Activated CD4-positive, alpha-beta T cell treated with anti-CD3 and anti-CD28 coated beads, Interleukin-10, Interleukin-2, amounts not matched to agents 100 ng/mL and 50 ng/mL, durations not matched to agents 16 hours and 8 hours (primary cell): ENCODE measurements around the gene PRSS36.
"Not testable (repeated sequence)": the region's sequence is repeated elsewhere in the genome, so short reads cannot be mapped to it uniquely, and the experiment has no call there.

ENCODE experiments used
- DNase-seq: peaks from one replicate; pipeline ENCODE4 v3.0.0-alpha.2; 2020

Gene PRSS36

GRCh38 chr16:31141489-31142108 is 8.3 kb downstream of the PRSS36 start:
- DNase-seq = no peak

DNA sequence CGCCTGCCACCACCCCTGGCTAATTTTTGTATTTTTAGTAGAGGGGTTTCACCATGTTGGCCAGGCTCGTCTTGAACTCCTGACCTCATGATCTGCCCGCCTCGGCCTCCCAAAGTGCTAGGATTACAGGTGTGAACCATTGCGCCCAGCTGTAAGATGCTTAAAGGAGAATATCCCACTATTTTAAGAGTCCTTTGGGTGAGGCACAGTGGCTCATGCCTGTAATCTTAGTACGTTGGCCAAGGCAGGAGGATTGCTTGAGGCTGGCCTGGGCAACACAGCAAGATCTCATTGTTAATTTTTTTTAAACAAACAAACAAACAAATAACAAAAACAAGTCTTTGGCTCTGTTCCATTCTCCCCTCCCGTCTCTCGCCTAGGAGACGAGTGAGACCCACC is 8.8 kb downstream of the PRSS36 start:
- not testable (repeated sequence) for DNase-seq

DNA sequence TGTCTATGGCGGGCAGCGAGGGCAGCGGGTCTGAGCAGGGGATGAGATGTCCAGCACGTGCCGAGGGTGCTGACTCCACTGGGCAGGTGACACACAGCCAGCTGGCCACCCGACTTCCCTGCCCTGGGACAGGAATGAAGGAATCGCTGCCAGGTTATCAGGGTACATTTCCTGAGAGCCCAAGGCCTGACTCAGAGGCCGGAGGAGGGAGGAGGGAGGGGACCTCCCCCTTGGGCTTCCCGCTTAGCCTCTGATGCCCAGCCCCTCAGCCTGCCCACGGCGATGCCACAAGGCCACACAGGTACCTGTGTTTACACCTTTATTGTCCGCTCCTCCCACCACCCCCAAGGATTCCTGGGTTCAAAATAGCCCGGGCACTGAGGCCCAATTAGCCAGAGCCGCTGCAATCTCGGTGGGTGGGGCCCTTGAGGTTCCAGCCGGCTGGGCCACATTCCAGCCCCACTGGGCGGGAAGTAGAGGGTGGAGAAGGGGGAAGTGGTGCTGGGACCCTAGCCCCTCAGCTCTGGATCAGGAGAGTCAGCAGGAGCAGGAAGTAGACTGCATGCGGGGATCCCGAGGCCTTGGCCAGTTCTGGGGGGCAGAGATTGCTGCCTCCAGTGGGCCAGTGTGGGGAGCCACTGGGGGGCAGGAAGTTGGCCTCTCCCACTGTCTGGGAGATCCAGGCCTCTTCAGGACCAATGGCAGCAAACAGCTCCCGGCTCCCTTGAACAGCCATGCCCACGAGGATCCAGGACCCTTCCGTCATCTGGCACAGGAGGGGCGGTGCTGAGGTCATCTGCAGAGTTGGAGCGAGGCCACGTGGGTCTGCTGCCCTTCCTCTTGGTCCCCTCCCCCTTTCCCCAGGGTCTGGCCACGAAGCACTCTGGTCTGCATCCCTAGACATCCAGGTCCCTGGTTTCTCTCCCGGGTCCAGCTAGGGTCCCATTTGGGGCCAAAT is 11.0 kb downstream of the PRSS36 start:
- no peak for DNase-seq

DNA sequence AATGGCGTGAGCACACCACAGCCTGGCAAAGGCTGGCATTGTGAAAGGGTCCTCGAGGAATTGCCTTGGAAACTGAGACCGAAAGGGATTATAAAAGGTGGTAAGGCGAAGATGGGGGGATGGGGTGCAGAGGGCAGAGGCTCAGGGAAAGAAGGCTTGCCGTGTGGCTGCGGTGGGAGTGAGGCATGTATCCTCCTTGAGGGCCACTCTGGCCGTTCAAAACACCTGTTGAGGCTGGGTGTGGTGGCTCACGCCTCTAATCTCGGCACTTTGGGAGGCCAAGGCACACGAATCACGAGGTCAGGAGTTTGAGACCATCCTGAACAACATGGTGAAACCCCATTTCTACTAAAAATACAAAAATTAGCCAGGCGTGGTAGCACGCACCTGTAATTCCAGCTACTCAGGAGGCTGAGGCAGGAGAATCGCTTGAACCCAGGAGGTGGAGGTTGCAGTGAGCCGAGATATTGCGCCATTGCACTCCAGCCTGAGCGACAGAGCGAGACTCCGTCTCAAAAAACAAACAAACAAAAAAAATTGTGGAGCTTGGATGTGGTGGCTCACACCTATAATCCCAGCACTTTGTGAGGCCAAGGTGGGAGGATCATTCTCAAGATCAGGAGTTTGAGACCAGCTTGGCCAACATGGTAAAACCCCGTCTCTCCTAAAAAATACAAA is 12.9 kb downstream of the PRSS36 start:
- DNase-seq = not testable (repeated sequence)

- DNase-seq = no peak
These were observed 13.6 kb downstream of the PRSS36 start for GRCh38 chr16:31136287-31136662.

- DNase-seq = no peak
These were observed 14.2 kb downstream of the PRSS36 start, which contains the start of gene PRSS8 for GRCh38 chr16:31135535-31136286. TSS of gene PRSS8 (minus strand) at chr16:31135727. CDS start at chr16:31135498, 229 bp downstream.

DNA sequence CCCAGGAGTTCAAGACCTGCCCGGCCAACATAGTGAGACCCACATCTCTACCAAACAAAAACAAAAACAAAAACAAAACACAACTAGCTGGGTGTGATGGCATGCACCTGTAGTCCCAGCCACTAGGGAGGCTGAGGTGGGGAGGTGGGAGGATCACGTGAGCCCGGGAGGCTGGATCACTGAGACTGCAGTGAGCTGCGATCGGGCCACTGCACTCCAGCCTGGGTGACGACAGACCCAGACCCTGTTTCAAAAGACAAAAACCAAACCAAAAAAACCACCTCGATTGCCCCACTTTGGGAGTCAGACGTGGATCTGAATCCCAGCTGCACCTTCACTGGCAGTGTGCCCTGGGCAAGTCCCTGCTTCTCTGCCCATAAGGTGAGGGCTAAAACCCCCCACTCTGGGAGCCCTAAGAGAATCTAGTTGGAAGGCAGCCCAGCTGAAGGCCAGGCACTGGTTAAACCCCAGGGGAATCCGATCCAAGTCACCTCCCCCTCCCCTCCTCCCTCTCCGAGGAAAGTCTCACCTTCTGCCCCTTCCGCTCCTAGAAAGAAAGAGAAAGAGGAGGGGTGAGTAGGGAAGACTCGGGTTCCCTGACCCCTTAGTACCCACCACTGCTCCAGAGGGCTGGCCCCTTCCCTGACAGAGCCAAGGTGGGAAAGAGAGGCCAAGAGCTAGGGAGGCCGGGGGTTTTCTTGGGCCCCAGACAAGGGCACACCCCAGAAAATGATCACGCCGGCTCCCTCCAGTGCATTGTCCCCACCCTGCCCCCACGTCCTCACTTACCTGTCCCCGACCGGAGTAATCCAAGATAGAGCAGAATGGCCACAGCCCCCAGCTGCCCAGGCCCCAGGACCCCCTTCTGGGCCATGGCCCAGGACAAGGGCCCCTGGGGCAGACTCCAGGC is 15.0 kb downstream of the PRSS36 start:
- no peak for DNase-seq

DNA sequence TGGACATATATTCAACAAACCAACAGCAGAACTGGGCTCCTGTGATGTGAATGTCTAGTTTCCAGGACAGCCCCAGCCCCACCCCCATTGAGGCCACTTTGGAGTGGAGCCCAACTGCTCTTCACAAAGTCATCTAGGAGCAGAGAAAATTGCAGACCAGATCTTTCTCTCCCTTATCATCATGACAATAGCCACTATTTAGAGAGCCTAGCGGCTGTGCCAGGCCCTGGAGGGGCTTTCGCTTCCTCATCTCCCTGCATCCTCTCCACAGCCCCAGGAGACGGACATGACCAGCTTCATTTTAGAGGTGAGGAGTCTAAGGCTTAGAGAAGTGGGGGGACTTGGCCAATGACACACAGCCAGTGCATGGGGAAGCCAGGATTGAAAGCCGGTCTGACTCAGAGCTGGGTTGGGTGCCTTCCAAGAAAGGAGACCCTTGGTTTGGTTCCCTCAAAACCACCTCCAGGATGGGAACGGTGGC is 15.7 kb downstream of the PRSS36 start:
- no peak for DNase-seq

DNA sequence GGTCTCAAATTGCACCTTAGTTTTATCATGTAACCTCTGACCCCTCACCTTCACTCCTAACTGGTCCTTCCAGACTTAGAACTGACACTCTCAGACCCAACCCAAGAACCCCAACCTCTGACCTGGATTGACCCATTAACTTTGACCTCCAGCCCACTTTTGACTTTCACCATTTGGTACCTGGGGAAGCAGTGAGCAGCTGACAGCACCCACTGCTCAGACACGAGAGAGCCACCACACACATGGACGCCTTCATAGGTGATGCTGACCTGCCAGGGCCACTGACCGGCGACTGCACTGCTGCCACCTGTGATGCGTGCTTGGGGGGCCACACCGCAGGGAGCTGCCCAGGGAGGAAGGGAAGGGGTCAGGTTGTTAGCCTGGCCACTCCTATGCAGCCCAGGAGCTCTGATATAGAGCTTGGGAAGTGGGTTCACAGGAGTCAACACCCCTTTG is 16.8 kb downstream of the PRSS36 start:
- no peak for DNase-seq

GRCh38 chr16:31132303-31132979 is 17.4 kb downstream of the PRSS36 start:
- DNase-seq = no peak

- DNase-seq = no peak
These were observed 18.0 kb downstream of the PRSS36 start for GRCh38 chr16:31131841-31132271.

GRCh38 chr16:31131416-31131815 is 18.4 kb downstream of the PRSS36 start:
- DNase-seq = no peak

DNA sequence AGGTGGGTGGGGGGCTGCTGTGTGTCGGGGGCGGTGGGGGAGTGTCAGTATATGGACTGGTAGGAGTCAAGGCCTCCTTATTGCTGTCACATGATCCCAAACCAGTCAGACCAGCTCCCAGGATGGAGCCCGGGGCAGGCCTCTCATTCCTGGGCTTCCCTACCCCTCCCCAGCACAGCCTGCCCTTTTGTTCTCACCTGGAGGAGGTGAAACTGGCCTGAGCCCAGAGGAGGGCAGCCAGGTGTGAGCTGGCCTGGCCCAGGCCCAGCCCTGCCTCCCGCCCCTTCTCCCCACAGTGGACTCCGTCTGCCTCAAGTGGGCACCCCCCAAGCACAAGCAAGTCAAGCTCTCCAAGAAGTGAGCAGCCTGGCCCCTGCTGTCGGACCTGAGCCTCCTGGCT is 19.0 kb downstream of the PRSS36 start:
- no peak for DNase-seq

GRCh38 chr16:31130336-31130891 is 19.5 kb downstream of the PRSS36 start:
- no peak for DNase-seq

- no peak for DNase-seq
These were observed 20.1 kb downstream of the PRSS36 start for GRCh38 chr16:31129568-31130335.

DNA sequence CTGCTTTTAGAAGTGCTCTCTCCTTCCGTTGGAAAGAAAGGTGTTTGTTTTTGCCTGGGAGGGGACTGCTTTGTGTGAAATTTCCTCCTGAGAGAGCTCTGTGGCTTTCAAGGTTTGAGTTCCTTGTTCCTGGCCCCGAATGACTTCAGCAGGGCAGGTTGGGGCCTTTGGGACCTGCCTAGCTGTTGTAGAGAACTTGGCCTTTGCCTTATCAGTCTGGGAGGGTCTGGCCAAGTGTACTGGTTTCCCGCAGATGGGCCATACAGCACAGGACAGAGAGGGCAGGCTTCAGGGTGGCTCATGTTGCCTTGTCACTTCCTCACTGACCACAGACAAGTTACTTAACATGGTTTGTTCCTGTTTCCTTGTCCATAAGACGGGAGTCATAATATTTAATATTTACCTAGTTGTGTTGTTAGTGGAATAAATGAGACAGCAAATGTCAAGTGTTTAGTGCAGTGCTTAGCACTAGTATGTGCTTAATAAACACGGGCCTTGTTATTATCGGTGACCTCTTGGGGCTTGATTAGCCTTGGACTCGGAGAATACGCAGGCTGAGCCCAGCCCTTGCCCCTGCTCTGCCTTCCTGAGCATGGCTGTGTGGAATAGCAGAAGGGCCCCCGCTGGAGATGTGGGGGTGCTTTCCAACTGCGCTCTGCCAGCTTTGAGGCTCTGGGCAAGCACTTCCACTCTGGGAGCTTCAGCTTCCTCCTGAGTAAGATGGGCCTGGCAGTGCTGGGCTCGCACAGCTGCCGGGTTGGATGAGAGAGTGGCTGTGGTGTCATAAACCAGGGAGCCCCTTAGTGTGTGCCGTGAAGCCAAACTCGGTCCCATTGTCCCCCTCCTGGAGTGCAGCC is 20.9 kb downstream of the PRSS36 start:
- no peak for DNase-seq

GRCh38 chr16:31127182-31127581 is 22.7 kb downstream of the PRSS36 start:
- no peak for DNase-seq

DNA sequence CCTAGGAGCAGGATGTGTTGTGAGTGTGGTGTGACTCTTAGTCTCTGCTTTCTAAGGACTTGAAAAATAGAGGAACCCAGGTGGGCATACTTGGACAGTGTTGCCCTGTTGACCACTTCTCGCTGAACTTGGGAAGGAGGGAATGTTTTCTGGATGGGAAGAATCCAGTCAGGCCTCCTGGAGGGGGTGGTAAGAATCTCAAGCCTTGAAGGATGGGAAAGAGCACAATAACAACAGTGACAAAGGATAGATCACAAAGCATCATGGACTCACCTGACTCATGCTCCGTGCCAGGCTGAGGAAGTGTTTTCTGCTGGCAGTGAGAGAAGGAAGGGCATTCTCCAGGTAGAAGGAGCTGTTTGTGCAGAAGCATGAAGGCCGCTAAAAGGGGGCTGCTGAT is 24.0 kb downstream of the PRSS36 start:
- DNase-seq = no peak

GRCh38 chr16:31120129-31120528 is 29.7 kb downstream of the PRSS36 start:
- DNase-seq = no peak
